Upper lobe of right lung (tissue), 1 donor: ENCODE data around the gene KIAA1217. TPM values are rescaled to one million over a fixed set of nuclear protein-coding genes. Genes with fewer than 3 reads are reported as not detected.

Experiments
- ATAC-seq: fragments of 200-7000 bp; cut with Tn5 transposase; one replicate; pipeline ENCODE4 v1.9.1; 2020; ENCODE audit warnings: mild to moderate bottlenecking, moderate library complexity
- DNase-seq: peaks from one replicate; pipeline ENCODE4 v3.0.0-alpha.2; 2020
- H3K27ac ChIP-seq: fragments of 200-600 bp; one replicate; pipeline ENCODE4 v1.8.0; 2022
- H3K27me3 ChIP-seq: fragments of 200-600 bp; one replicate; pipeline ENCODE4 v1.8.0; 2022; ENCODE audit warnings: mild to moderate bottlenecking
- H3K36me3 ChIP-seq: fragments of 200-600 bp; one replicate; pipeline ENCODE4 v1.8.0; 2022
- H3K4me1 ChIP-seq: fragments of 200-600 bp; one replicate; pipeline ENCODE4 v1.8.0; 2022
- H3K4me3 ChIP-seq: fragments of 200-600 bp; one replicate; pipeline ENCODE4 v1.8.0; 2022; ENCODE audit warnings: mild to moderate bottlenecking
- H3K9me3 ChIP-seq: fragments of 200-600 bp; one replicate; pipeline ENCODE4 v1.8.0; 2022
- intact Hi-C: fragments of 100-400 bp; cut with DNase I; formaldehyde crosslinking; loops from one replicate; pipeline ENCODE4 v1.11.0; 2022
- total RNA-seq: library from RNA; stranded (reverse); fragmentation: NEBNext Ultra II Directional; extraction: Animal tissue kit (Norgen Biotek cat#: 25700); gene quantifications from one replicate; pipeline ENCODE4 v1.2.1, GENCODE V29; 2021
- TF ChIP-seq, protein P1 (sequence below): fragments of 200-600 bp; IDR thresholded peaks from one replicate; pipeline ENCODE4 v1.8.0; 2022; ENCODE audit warnings: antibody characterized with exemption
- donor health status: DM: no; HTN: yes; CAD: no; lungs with severe emphysema.

Gene KIAA1217
- total RNA-seq, 1 donor from 2014 or later: 23.5 TPM

DNA sequence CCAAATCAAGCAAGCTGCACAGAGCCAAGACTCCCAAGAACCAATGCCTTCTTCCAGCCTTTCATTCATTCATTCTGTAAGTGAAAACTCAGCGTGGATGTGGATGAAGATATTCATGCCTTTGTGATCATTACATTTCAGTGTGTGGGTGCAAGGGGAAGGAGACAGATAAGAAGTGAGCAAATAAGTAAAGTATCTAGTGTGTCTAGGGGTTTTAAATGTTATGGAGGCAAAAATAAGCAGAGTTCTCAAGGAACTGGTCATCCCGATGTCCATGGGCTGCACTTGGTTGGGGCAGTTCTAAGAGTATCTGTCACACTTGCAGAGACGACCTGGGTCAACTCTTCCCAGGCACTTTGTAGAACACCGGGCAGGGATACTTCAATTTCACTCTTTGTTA lies 149.1 kb downstream of the KIAA1217 start:
- H3K27me3 ChIP-seq: no peaks in the 10 kb centered on the region
- no peak overlapping the region for H3K4me3 ChIP-seq
- DNase-seq (no peak), ATAC-seq (no peak)
- no peaks in the 10 kb centered on the region for H3K9me3 ChIP-seq
- TF ChIP-seq, protein P1, sequence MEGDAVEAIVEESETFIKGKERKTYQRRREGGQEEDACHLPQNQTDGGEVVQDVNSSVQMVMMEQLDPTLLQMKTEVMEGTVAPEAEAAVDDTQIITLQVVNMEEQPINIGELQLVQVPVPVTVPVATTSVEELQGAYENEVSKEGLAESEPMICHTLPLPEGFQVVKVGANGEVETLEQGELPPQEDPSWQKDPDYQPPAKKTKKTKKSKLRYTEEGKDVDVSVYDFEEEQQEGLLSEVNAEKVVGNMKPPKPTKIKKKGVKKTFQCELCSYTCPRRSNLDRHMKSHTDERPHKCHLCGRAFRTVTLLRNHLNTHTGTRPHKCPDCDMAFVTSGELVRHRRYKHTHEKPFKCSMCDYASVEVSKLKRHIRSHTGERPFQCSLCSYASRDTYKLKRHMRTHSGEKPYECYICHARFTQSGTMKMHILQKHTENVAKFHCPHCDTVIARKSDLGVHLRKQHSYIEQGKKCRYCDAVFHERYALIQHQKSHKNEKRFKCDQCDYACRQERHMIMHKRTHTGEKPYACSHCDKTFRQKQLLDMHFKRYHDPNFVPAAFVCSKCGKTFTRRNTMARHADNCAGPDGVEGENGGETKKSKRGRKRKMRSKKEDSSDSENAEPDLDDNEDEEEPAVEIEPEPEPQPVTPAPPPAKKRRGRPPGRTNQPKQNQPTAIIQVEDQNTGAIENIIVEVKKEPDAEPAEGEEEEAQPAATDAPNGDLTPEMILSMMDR: no peak
- H3K27ac ChIP-seq: no peak overlapping the region
- no peaks in the 10 kb centered on the region for H3K4me1 ChIP-seq
- intact Hi-C loops: no loop called here
- no peaks in the 10 kb centered on the region for H3K36me3 ChIP-seq

DNA sequence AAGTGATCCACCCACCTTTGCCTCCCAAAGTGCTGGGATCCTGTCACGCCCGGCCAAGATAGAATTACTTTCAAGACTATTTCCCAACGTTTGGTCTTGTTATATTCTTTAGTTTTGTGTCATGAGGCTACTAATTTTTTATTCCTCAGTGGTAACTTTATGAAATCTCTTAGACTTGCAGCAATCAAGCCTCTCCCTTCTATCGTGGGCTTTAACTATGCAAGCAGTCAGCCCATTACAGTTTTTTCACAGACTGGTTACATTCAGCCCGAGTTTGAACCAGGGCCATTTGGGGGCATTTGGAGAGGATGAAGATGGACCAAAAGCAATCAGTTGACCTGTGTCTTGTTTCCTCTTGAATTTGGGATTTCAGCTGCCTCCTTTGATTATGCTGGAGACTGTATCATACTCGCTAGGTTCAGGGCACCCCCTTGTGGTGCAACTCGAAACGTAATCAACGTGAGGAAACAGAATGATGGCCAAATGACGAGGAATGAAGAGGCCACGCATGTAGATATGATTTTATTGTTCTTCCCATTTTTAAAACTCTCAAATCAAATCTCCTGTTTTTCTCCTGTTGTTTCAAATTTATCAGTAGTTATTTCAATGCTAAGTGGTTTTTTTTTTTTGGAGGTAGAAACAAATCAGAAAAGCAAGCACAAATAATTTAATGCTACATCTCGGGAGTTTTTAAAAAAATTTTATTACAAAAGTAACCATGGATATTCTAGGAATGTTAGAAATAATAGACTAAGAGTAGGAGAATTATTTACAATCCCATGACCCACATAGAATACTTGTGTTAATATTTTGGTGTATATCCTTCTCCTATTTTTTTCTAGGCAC lies 151.6 kb downstream of the KIAA1217 start:
- intact Hi-C loops: loop anchor here (10.0 kb wide), 1 partner anchor 366 kb away; no protein-coding TSS in a partner anchor

DNA sequence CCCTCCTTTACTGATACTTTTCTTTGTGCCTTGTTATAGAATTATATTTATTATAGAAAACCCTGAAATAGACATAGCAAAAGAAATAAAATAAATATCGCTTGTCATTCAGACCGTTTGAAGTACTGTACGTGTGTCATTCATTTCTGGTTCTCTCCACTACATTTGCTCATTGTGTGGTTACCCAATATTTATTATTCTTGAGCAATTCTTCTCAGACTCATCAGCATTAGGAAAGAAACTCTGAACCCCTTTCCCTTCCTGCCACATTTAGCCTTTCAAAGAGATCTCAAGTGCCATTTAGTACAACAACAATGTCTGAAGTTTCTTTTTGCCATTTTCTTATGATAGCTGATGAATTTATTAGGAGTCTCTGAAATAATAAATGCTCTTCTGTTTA lies 154.1 kb downstream of the KIAA1217 start:
- Histone ChIP-seq H3K9me3 (no peaks in the 10 kb centered on the region), H3K4me3 (no peak overlapping the region), H3K27me3 (no peaks in the 10 kb centered on the region), H3K36me3 (no peaks in the 10 kb centered on the region), H3K4me1 (no peaks in the 10 kb centered on the region), H3K27ac (no peak overlapping the region)
- TF ChIP-seq, protein P1: no peak
- DNase-seq: no peak
- intact Hi-C loops: loop anchor here (10.0 kb wide), 1 partner anchor 368 kb away; no protein-coding TSS in a partner anchor
- peak; percentile 52 for ATAC-seq

More for the DNA sequence above, 151.6 kb downstream of the KIAA1217 start:
- Histone ChIP-seq H3K4me1 (no peaks in the 10 kb centered on the region), H3K27me3 (no peaks in the 10 kb centered on the region), H3K27ac (no peak overlapping the region), H3K4me3 (no peak overlapping the region), H3K36me3 (no peaks in the 10 kb centered on the region), H3K9me3 (no peaks in the 10 kb centered on the region)
- no peak for DNase-seq
- peak; percentile 78 for ATAC-seq
- TF ChIP-seq, protein P1: peak; percentile 64

GRCh38 chr10:24367688-24368087 lies 158.8 kb downstream of the KIAA1217 start:
- intact Hi-C loops: loop anchor here (10.0 kb wide), 1 partner anchor 373 kb away; no protein-coding TSS in a partner anchor
- H3K27ac ChIP-seq: no peak overlapping the region
- TF ChIP-seq, protein P1: no peak
- ATAC-seq: no peak
- H3K4me1 ChIP-seq: no peaks in the 10 kb centered on the region
- DNase-seq: no peak
- no peak overlapping the region for H3K4me3 ChIP-seq
- no peaks in the 10 kb centered on the region for H3K9me3 ChIP-seq
- H3K27me3 ChIP-seq: no peaks in the 10 kb centered on the region
- H3K36me3 ChIP-seq: no peaks in the 10 kb centered on the region

DNA sequence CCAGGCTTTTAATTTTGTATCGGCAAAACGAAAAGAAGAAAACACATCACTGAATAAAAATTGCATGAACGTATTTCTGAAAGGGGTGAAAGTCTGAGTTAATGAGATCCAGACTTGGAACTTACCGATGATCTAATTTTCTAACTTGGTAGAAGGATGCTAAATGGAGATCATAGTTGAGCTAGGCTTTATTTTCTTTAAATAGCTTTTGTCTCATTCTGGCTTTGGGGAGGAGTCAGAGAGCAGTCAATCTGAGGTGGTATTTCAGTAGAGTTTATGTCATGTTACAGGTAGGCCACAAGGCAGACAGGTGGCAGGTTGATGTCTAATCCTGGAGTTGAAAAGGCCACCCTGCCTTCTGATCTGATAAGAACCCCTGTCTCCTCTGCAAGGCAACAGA lies 161.9 kb downstream of the KIAA1217 start:
- Histone ChIP-seq H3K4me3 (no peak overlapping the region), H3K27me3 (no peaks in the 10 kb centered on the region), H3K9me3 (no peaks in the 10 kb centered on the region), H3K36me3 (no peaks in the 10 kb centered on the region), H3K4me1 (no peaks in the 10 kb centered on the region), H3K27ac (no peak overlapping the region)
- DNase-seq (no peak), ATAC-seq (no peak)
- intact Hi-C loops: no loop called here
- TF ChIP-seq, protein P1: no peak
